Measurements from ENCODE around the gene FOXO3.
"Not testable (repeated sequence)": the region's sequence is repeated elsewhere in the genome, so short reads cannot be mapped to it uniquely, and the experiment has no call there.

Gene FOXO3

DNA sequence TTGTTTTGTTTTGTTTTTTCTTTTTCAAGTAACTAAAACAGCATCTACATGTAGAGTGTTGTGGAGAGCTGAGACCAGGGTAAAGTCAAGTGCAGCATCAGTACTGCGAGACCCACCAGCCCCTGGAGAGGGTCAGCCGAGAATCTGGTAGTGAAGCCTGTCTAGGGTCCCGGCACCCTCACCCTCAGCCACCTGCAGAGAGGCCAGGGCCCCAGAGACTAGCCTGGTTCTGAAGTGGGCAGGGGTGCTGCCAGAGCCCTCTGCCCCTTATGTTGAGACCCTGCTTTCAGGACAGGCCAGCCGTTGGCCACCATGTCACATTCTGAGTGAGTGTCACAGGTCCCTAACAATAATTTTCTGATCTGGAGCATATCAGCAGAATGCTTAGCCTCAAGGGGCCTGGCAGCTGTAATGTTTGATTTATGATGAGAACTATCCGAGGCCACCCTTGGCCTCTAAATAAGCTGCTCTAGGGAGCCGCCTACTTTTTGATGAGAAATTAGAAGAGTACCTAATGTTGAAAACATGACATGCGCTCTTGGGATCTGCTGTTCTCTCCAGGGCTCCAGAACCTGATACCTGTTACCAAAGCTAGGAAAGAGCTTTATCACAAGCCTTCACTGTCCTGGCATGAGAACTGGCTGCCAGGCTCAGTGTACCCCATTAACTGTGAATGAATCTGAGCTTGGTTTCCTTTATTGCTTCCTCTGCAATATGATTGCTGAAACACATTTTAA is 121.8 kb downstream of the FOXO3 start:
- H3K27ac ChIP-seq (ENCODE audit: low read depth, low read length); H3K4me3 ChIP-seq (ENCODE audit: low read length); H3K4me1 ChIP-seq (ENCODE audit: control insufficient read depth, insufficient read depth, low read length); H3K36me3 ChIP-seq (ENCODE audit: control insufficient read depth, insufficient read depth, low read length); H3K27me3 ChIP-seq (ENCODE audit: control insufficient read depth, insufficient read depth, low read length); H3K9ac ChIP-seq (ENCODE audit: low read length): not testable (repeated sequence)

DNA sequence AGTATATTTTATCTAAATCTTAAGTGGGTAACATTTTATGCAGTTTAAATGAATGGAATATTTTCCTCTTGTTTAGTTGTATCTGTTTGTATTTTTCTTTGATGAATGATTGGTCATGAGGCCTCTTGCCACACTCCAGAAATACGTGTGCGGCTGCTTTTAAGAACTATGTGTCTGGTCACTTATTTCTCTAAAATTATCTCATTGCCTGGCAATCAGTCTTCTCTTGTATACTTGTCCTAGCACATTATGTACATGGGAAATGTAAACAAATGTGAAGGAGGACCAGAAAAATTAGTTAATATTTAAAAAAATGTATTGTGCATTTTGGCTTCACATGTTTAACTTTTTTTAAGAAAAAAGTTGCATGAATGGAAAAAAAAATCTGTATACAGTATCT is 123.3 kb downstream of the FOXO3 start:
- H3K4me1 ChIP-seq (ENCODE audit: control insufficient read depth, insufficient read depth, low read length); H3K27ac ChIP-seq (ENCODE audit: low read depth, low read length); H3K27me3 ChIP-seq (ENCODE audit: control insufficient read depth, insufficient read depth, low read length); H3K4me3 ChIP-seq (ENCODE audit: low read length); H3K9ac ChIP-seq (ENCODE audit: low read length); H3K36me3 ChIP-seq (ENCODE audit: control insufficient read depth, insufficient read depth, low read length): not testable (repeated sequence)

DNA sequence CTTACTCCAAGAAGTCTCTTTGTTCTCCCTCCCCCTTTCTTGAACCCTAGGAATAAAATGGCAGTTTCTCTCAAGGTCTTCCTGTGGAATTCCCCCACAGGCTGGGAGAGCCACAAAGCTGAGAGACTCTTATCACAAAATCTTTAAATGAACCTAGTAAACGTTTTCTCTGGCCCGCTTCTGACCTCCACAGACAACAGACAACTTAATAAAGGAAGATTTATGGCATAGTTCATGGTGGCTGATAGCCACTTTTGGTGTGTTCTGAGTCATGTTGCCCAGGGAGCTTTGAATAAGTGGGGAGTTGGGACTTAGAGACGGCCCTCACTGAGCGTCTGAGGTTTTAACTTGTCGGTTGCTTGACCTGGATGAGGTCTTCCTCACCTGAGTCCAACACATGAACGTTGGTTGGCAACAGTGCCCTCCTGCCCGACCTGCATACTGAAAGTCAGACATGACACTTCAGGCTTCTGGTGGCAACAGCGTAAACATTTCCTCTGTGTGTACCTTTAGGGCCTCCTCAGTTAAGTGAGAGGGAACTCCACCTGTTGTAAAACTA is 124.1 kb downstream of the FOXO3 start:
- no peak overlapping the region for H3K9ac ChIP-seq (ENCODE audit: low read length)
- H3K36me3 ChIP-seq (ENCODE audit: control insufficient read depth, insufficient read depth, low read length): peaks cover 9% of the 10 kb centered on the region
- H3K4me3 ChIP-seq (ENCODE audit: low read length): no peak overlapping the region
- no peak overlapping the region for H3K27ac ChIP-seq (ENCODE audit: low read depth, low read length)
- no peaks in the 10 kb centered on the region for H3K27me3 ChIP-seq (ENCODE audit: control insufficient read depth, insufficient read depth, low read length)
- H3K4me1 ChIP-seq (ENCODE audit: control insufficient read depth, insufficient read depth, low read length): peaks cover 3% of the 10 kb centered on the region

DNA sequence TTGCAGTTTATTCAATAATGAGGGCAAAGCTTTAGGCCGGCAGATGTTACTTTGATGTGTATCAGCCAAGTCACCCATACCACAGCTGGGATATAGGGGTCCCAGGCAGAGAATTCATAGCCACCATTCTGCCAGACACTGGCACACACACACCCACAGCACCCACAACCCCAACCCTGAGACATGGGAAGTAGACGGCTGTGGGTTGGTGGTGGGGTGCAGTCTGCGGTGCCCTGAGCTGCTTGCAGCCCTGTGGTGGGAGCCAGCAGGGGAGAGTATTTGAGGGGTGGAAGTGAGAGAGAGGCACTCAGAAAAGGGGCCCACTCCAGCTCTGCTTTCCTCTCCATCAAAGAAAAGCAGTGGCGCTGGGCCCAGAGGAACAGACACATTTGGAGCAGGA is 125.3 kb downstream of the FOXO3 start:
- H3K27me3 ChIP-seq (ENCODE audit: control insufficient read depth, insufficient read depth, low read length): no peaks in the 10 kb centered on the region
- H3K4me1 ChIP-seq (ENCODE audit: control insufficient read depth, insufficient read depth, low read length): peaks cover 5% of the 10 kb centered on the region
- peaks cover 9% of the 10 kb centered on the region for H3K36me3 ChIP-seq (ENCODE audit: control insufficient read depth, insufficient read depth, low read length)
- no peak overlapping the region for H3K4me3 ChIP-seq (ENCODE audit: low read length)
- no peak overlapping the region for H3K9ac ChIP-seq (ENCODE audit: low read length)
- H3K27ac ChIP-seq (ENCODE audit: low read depth, low read length): no peak overlapping the region

DNA sequence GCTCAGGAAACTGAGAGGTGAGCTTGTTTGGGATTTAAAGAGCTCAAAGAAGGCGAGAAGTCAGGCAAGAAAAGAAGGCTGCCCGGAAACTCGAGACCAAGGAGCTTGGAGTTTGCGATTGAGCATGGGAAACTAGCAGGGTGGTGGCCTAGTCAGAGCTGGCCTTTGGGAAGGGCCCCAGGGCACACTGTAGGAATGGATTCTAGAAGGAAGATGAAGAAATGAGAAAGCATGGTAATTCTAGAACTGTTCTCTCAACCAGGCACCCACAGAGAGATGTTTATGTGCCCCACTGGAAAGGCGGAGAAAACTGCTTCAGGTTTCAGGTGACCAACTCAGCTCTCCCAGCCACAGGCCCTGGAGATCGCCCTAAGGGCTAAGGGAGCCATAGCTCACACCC is 126.2 kb downstream of the FOXO3 start:
- no peak overlapping the region for H3K4me3 ChIP-seq (ENCODE audit: low read length)
- H3K4me1 ChIP-seq (ENCODE audit: control insufficient read depth, insufficient read depth, low read length): peaks cover 5% of the 10 kb centered on the region

DNA sequence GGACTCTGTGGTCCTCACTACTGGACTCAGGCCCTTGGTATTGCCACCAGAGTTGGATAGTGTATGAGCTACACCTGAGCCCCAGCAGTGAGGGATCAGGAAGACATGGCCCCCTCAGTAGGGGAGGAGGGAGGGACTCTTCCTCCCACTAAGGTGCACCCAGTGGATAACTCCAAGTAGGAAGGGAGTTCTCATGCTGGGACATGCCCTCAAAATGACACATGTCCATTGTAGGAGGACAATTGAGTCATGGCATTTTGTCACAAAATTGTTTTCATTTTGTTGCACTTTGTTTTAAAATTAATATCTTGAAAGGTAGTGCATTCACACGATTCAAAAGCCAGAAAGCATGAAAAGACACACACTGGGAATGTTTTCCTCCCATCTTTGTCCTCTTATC is 127.2 kb downstream of the FOXO3 start:
- Histone ChIP-seq H3K9ac (ENCODE audit: low read length) (no peak overlapping the region), H3K27ac (ENCODE audit: low read depth, low read length) (no peak overlapping the region), H3K36me3 (ENCODE audit: control insufficient read depth, insufficient read depth, low read length) (peaks cover 9% of the 10 kb centered on the region), H3K4me1 (ENCODE audit: control insufficient read depth, insufficient read depth, low read length) (peaks cover 5% of the 10 kb centered on the region), H3K4me3 (ENCODE audit: low read length) (no peak overlapping the region), H3K27me3 (ENCODE audit: control insufficient read depth, insufficient read depth, low read length) (no peaks in the 10 kb centered on the region)

More for the DNA sequence above, 126.2 kb downstream of the FOXO3 start:
- Histone ChIP-seq H3K27ac (ENCODE audit: low read depth, low read length) (no peak overlapping the region), H3K36me3 (ENCODE audit: control insufficient read depth, insufficient read depth, low read length) (peaks cover 9% of the 10 kb centered on the region), H3K9ac (ENCODE audit: low read length) (no peak overlapping the region), H3K27me3 (ENCODE audit: control insufficient read depth, insufficient read depth, low read length) (no peaks in the 10 kb centered on the region)

DNA sequence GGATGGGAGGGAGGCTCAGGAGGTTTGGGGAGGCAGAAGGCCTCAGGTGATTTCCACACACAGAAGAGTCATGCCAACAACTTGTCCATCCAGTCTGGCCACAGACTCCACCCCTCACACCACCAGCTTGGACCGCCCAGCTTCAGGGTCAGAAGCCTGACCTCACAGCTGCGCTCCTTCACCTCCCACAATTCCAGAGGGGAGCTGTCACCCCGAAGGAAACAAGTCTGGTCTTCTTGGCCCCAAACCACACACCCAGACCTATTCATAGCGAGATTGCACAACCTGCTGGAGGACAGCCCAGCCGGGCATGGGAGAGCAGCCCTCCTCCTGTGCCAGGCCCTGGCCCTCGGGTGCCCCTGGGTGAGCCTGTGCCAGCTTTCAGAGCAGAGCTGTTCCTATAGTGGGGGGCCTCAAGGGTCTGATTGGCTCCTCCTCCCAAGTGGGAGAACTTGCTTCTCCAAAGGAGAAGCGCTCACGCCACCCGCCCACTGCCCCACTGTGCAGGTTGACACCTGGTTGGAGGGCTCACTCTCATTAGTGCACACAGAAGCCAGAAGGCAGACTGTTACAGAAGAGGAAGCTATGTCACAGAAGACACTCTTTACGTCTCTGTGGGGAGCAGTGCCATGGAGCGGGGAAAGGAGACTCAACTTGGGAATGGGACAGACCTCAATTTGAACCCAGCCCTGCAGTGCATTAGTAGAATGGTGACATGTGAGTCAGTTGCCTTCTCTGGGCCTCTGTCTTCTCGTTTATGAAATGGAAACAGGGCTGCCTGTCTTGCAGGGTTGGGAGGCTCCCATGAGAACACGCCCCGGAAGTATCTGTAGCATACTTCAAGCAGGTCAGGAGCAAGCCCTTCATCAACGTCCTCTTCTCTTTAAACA is 128.8 kb downstream of the FOXO3 start:
- Histone ChIP-seq H3K9ac (ENCODE audit: low read length) (no peak overlapping the region), H3K4me3 (ENCODE audit: low read length) (no peak overlapping the region), H3K27ac (ENCODE audit: low read depth, low read length) (no peak overlapping the region), H3K36me3 (ENCODE audit: control insufficient read depth, insufficient read depth, low read length) (peaks cover 9% of the 10 kb centered on the region), H3K27me3 (ENCODE audit: control insufficient read depth, insufficient read depth, low read length) (no peaks in the 10 kb centered on the region), H3K4me1 (ENCODE audit: control insufficient read depth, insufficient read depth, low read length) (peaks cover 5% of the 10 kb centered on the region)

DNA sequence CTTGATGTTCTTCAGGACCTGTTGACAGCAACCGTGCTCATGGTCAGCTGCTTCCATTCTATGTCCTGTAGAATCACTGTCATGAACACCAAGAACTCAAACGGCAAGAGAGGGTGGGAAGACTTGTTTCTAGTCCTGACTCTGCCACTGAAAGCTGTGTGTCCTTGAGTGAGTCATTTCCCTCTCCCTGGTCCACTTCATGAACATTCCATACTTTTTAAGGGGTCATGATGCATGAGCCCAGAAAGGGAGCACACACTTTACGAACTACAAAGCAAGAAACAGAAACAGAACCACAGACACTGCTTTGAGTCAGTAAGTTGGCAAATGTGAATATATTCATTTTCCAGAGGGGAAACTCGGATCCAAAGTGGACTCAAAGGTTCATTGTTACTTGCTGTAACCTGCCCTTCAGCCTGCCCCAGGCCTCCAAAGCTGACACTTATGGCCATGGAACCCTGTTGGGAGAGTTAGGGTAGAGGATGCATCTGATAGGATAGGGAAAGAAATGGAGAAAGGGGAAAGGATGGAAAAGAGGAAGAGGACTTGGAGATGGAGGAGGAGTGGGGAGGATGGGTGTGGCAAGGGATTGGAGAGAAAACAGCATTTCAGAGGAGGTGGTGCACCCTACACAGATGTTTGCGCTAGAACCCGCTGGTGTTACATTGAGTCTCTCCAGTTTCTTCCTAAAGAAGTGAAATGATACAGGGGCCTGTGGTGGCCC is 129.8 kb downstream of the FOXO3 start:
- Histone ChIP-seq H3K4me1 (ENCODE audit: control insufficient read depth, insufficient read depth, low read length) (peaks cover 5% of the 10 kb centered on the region), H3K4me3 (ENCODE audit: low read length) (no peak overlapping the region), H3K27ac (ENCODE audit: low read depth, low read length) (no peak overlapping the region), H3K36me3 (ENCODE audit: control insufficient read depth, insufficient read depth, low read length) (peaks cover 9% of the 10 kb centered on the region), H3K9ac (ENCODE audit: low read length) (no peak overlapping the region), H3K27me3 (ENCODE audit: control insufficient read depth, insufficient read depth, low read length) (no peaks in the 10 kb centered on the region)

DNA sequence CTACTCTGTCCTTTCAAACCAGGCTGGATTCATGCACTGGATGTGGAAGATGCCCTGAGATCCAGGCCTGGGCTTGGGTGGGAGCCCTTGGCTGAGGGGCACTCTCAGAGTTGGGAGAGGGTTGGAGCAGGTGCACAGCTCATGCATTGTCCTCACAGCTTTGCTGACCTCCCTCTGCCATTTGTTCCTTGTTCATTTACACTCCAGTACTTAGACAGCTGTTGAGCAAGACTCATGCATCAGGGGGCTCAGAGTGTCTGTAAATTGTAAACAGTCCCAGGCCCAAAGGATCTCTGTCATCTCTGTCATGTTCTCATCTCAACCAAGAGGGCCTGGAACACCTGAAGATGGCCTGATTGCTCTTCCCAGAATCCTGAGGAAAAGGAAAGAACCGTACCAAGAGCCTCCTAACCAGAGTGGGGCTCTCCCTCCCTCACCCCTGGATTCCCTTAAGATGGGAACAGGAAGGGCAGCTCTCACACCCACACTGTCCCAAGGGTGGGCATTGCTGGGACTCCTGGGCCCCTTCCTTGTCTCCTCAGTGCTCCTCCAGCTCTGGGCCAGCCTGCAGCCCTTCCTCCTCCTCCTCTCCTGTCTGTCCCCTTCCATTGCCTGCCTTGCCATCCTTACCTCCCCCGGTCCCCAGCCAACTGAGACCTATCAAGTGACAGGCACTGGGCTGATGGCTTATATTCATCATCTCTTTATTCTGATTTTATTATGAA is 132.9 kb downstream of the FOXO3 start:
- Histone ChIP-seq H3K36me3 (ENCODE audit: control insufficient read depth, insufficient read depth, low read length) (peaks cover 2% of the 10 kb centered on the region), H3K9ac (ENCODE audit: low read length) (no peak overlapping the region), H3K27ac (ENCODE audit: low read depth, low read length) (no peak overlapping the region), H3K4me1 (ENCODE audit: control insufficient read depth, insufficient read depth, low read length) (peaks cover 5% of the 10 kb centered on the region), H3K27me3 (ENCODE audit: control insufficient read depth, insufficient read depth, low read length) (no peaks in the 10 kb centered on the region), H3K4me3 (ENCODE audit: low read length) (no peak overlapping the region)

DNA sequence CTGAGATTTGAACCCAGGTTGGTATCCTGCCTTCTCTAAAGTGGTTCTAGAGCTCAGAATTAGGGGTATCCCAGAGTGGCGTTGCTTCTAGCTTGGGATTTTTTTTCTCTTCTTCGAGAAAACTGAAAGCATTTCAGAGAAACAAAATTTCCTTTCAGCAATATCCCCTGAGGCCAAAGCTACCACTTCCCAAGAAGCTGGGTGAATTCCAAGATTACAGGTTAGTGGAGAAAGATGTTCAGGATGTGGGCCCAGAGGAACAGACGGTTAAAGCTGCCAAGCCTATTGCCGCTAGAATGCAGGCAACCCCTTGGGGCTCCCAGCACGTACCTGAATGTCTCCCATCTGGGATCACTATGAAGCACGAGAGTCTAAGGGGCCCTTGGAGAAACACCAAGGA is 134.1 kb downstream of the FOXO3 start:
- Histone ChIP-seq H3K4me1 (ENCODE audit: control insufficient read depth, insufficient read depth, low read length) (peaks cover 2% of the 10 kb centered on the region), H3K27me3 (ENCODE audit: control insufficient read depth, insufficient read depth, low read length) (no peaks in the 10 kb centered on the region), H3K4me3 (ENCODE audit: low read length) (no peak overlapping the region), H3K27ac (ENCODE audit: low read depth, low read length) (no peak overlapping the region), H3K36me3 (ENCODE audit: control insufficient read depth, insufficient read depth, low read length) (no peaks in the 10 kb centered on the region), H3K9ac (ENCODE audit: low read length) (no peak overlapping the region)

DNA sequence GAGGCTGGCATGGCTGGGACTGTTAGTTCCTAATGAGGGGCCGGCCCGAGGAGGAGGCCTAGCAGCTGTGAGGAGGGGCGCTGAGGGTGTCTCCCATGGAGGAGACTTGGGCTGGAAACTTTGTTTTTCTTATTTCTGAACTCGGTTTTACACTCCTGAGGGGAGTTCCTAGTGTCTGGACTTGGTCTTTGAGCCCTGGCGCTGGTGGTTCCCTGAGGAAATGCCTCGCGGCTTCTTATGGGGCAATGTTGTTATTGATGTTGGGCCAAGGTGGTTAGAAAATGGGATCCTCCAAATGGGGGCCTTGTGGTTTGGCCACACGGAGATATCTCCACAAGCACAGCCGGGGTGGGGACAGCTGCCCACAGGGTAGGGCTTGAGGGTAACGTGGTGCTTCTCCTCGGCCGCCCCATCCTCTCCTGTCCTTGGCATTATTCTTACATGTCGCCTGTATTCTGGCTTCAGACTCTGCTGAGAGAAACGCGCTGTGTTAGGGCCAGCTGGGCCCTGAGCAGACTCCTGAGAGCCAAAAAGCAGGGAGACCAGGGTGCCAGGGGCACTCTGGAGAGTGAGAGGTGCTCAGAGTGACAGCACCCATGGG is 136.9 kb downstream of the FOXO3 start:
- no peak overlapping the region for H3K4me3 ChIP-seq (ENCODE audit: low read length)
- no peaks in the 10 kb centered on the region for H3K36me3 ChIP-seq (ENCODE audit: control insufficient read depth, insufficient read depth, low read length)
- no peaks in the 10 kb centered on the region for H3K27me3 ChIP-seq (ENCODE audit: control insufficient read depth, insufficient read depth, low read length)
- H3K27ac ChIP-seq (ENCODE audit: low read depth, low read length): no peak overlapping the region
- H3K4me1 ChIP-seq (ENCODE audit: control insufficient read depth, insufficient read depth, low read length): no peaks in the 10 kb centered on the region
- no peak overlapping the region for H3K9ac ChIP-seq (ENCODE audit: low read length)

All from rectal smooth muscle tissue (tissue), 1 donor.